Esophagus (tissue), 2 donors: Measurements from ENCODE around the gene EIF4G3. TPM values are rescaled to one million over a fixed set of nuclear protein-coding genes. Genes with fewer than 3 reads are reported as not detected.
"Not testable (repeated sequence)": the region's sequence is repeated elsewhere in the genome, so short reads cannot be mapped to it uniquely, and the experiment has no call there.

Experiments
- H3K27ac ChIP-seq, 2 donors: one replicate each; pipeline ENCODE4 v1.5.1; 2013; ENCODE audit warnings: low read depth in 2 of 2, mild to moderate bottlenecking in 2 of 2, inconsistent platforms in 1 of 2, low read length in 1 of 2, moderate library complexity in 1 of 2
- H3K27me3 ChIP-seq, 2 donors: one replicate each; pipeline ENCODE4 v1.6.1; 2013; ENCODE audit warnings: low read length in 2 of 2, control low read depth in 1 of 2, mild to moderate bottlenecking in 1 of 2; ENCODE audit not compliant: insufficient read depth in 2 of 2, control insufficient read depth in 1 of 2
- H3K36me3 ChIP-seq, 2 donors: one replicate each; pipeline ENCODE4 v1.6.1; 2013; ENCODE audit warnings: low read length in 1 of 2; ENCODE audit not compliant: control insufficient read depth in 2 of 2, insufficient read depth in 2 of 2
- H3K4me1 ChIP-seq, 2 donors: one replicate each; pipeline ENCODE4 v1.6.1; 2013; ENCODE audit warnings: low read length in 1 of 2; ENCODE audit not compliant: control insufficient read depth in 2 of 2, insufficient read depth in 2 of 2
- H3K4me3 ChIP-seq, 2 donors: one replicate each; pipeline ENCODE4 v1.5.1; 2013; ENCODE audit warnings: low read length in 2 of 2, mild to moderate bottlenecking in 2 of 2, low read depth in 1 of 2, moderate library complexity in 1 of 2
- H3K9me3 ChIP-seq, 2 donors: one replicate each; pipeline ENCODE4 v1.6.1; 2013; ENCODE audit warnings: mild to moderate bottlenecking in 2 of 2, low read depth in 1 of 2, low read length in 1 of 2, moderate library complexity in 1 of 2; ENCODE audit not compliant: control insufficient read depth in 2 of 2, insufficient read depth in 1 of 2
- WGBS, 2 donors: extraction: QIAGEN DNeasy Blood & Tissue Kit; methylation state at CpG; one replicate each; pipeline ENCODE4 v1.1.7; 2013; 5-methylcytosine and 5-hydroxymethylcytosine counted together
- polyA plus RNA-seq, 2 donors: library from polyadenylated mRNA; stranded (reverse); fragments of 200-250 nt; gene quantifications; one replicate each; pipeline ENCODE4 v1.2.3, GENCODE V29; 2013
- donor health status: healthy with polysubstance abuse.
- donor health status: Bipolar disorder and iron deficiency.

The EIF4G3 gene
- polyA plus RNA-seq, 2 donors, result 15.7 to 22.3 TPM

- H3K9me3 ChIP-seq, result no peaks in the 10 kb centered on the region
- no peak overlapping the region for H3K4me3 ChIP-seq
- 53 to 54% methylated on average over 3 of the region's 3 CpGs for WGBS, 2 donors
- H3K36me3 ChIP-seq, result no peaks in the 10 kb centered on the region
- H3K27me3 ChIP-seq, result no peaks in the 10 kb centered on the region
- H3K27ac ChIP-seq, result no peak overlapping the region
- peaks cover 0 to 7% of the 10 kb centered on the region in 2 donors for H3K4me1 ChIP-seq
Observed at GRCh38 chr1:21032741-21033140, 144.0 kb downstream of the EIF4G3 start.

GRCh38 chr1:21030181-21030580 lies 146.5 kb downstream of the EIF4G3 start:
- 87% methylated on average over 1 of the region's 1 CpG for WGBS, 2 donors

GRCh38 chr1:21028520-21029145 lies 148.1 kb downstream of the EIF4G3 start:
- Histone ChIP-seq H3K27ac (no peak overlapping the region), H3K9me3 (no peaks in the 10 kb centered on the region), H3K27me3 (no peaks in the 10 kb centered on the region), H3K4me1 (no peaks in the 10 kb centered on the region), H3K36me3 (no peaks in the 10 kb centered on the region), H3K4me3 (no peak overlapping the region)
- WGBS, 2 donors, result 88 to 96% methylated on average over 12 of the region's 12 CpGs

More at GRCh38 chr1:21030181-21030580, 146.5 kb downstream of the EIF4G3 start:
- Histone ChIP-seq H3K4me1 (peaks cover 0 to 3% of the 10 kb centered on the region in 2 donors), H3K4me3 (no peak overlapping the region), H3K9me3 (no peaks in the 10 kb centered on the region), H3K27ac (no peak overlapping the region), H3K36me3 (no peaks in the 10 kb centered on the region), H3K27me3 (no peaks in the 10 kb centered on the region)

- Histone ChIP-seq H3K36me3 (no peaks in the 10 kb centered on the region), H3K27ac (no peak overlapping the region), H3K4me1 (no peaks in the 10 kb centered on the region), H3K27me3 (no peaks in the 10 kb centered on the region), H3K9me3 (no peaks in the 10 kb centered on the region), H3K4me3 (no peak overlapping the region)
- WGBS, 2 donors, result 74 to 78% methylated on average over 1 of the region's 1 CpG
Observed at GRCh38 chr1:21027805-21028204, 148.9 kb downstream of the EIF4G3 start.

GRCh38 chr1:21024918-21025317 lies 151.8 kb downstream of the EIF4G3 start:
- WGBS, 2 donors, result 64 to 74% methylated on average over 4 of the region's 4 CpGs
- no peak overlapping the region for H3K27ac ChIP-seq
- H3K9me3 ChIP-seq, result no peaks in the 10 kb centered on the region
- no peaks in the 10 kb centered on the region for H3K27me3 ChIP-seq
- H3K36me3 ChIP-seq, result no peaks in the 10 kb centered on the region
- H3K4me3 ChIP-seq, result no peak overlapping the region
- no peaks in the 10 kb centered on the region for H3K4me1 ChIP-seq

- 92 to 93% methylated on average over 14 to 21 of the region's 26 CpGs for WGBS, 2 donors
- not testable (repeated sequence) for H3K9me3 ChIP-seq, H3K27me3 ChIP-seq, H3K27ac ChIP-seq, H3K36me3 ChIP-seq, H3K4me3 ChIP-seq, H3K4me1 ChIP-seq
Observed at GRCh38 chr1:21024136-21024896, 152.4 kb downstream of the EIF4G3 start.

- peak overlapping the region in 1 of 2 donors; percentile 26 for H3K4me3 ChIP-seq
Observed at GRCh38 chr1:21022279-21023040, 154.2 kb downstream of the EIF4G3 start.

GRCh38 chr1:21021311-21021710 lies 155.4 kb downstream of the EIF4G3 start:
- H3K27me3 ChIP-seq, result no peaks in the 10 kb centered on the region
- WGBS, 2 donors, result 91 to 92% methylated on average over 4 of the region's 4 CpGs
- H3K36me3 ChIP-seq, result no peaks in the 10 kb centered on the region
- no peaks in the 10 kb centered on the region for H3K4me1 ChIP-seq
- no peak overlapping the region for H3K27ac ChIP-seq
- H3K4me3 ChIP-seq, result no peak overlapping the region
- H3K9me3 ChIP-seq, result no peaks in the 10 kb centered on the region

More at GRCh38 chr1:21022279-21023040, 154.2 kb downstream of the EIF4G3 start:
- Histone ChIP-seq H3K9me3 (no peaks in the 10 kb centered on the region), H3K4me1 (no peaks in the 10 kb centered on the region), H3K27me3 (no peaks in the 10 kb centered on the region), H3K27ac (peak overlapping the region; percentile 1 to 71), H3K36me3 (no peaks in the 10 kb centered on the region)
- WGBS, 2 donors, result 13 to 20% methylated on average over 6 of the region's 6 CpGs

- no peaks in the 10 kb centered on the region for H3K36me3 ChIP-seq
- no peak overlapping the region for H3K27ac ChIP-seq
- no peak overlapping the region for H3K4me3 ChIP-seq
- no peaks in the 10 kb centered on the region for H3K4me1 ChIP-seq
- no peaks in the 10 kb centered on the region for H3K9me3 ChIP-seq
- H3K27me3 ChIP-seq, result no peaks in the 10 kb centered on the region
- WGBS, 2 donors, result 98 to 99% methylated on average over 3 of the region's 3 CpGs
Observed at GRCh38 chr1:21020151-21020550, 156.5 kb downstream of the EIF4G3 start.
